PC-9 (cell line): ENCODE results near the gene ARHGEF37.

Source experiments
- EZH2 ChIP-seq: fragments of 200-600 bp; sonication (generic); IDR thresholded peaks from 2 replicates; pipeline ENCODE4 v1.8.0; 2017; ENCODE audit warnings: antibody characterized with exemption, low read depth
- TF ChIP-seq, protein P1 (sequence below): fragments of 200-600 bp; sonication (generic); conservative IDR thresholded peaks from 2 replicates; pipeline ENCODE4 v1.6.1; 2017; ENCODE audit warnings: mixed run types, antibody characterized with exemption, mild to moderate bottlenecking, moderate library complexity

DNA sequence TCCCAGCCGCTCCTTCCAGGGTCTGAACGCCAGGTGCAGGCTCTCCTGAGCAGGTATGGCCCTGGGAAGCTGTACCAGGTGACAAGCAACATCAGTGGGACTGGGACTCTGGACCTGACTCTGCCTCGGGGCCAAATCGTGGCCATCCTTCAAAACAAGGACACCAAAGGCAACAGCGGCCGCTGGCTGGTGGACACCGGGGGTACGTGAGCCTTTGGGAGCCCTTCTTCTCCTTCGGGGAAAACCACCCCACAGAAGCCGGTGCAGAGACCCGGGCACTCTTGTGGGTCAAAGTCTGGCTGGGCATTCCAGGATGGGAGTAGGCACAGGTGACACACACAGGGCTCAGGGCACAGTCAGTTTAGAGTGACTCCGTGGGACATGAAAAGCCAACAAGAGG, 45.8 kb downstream of the ARHGEF37 start:
- TF ChIP-seq, protein P1, sequence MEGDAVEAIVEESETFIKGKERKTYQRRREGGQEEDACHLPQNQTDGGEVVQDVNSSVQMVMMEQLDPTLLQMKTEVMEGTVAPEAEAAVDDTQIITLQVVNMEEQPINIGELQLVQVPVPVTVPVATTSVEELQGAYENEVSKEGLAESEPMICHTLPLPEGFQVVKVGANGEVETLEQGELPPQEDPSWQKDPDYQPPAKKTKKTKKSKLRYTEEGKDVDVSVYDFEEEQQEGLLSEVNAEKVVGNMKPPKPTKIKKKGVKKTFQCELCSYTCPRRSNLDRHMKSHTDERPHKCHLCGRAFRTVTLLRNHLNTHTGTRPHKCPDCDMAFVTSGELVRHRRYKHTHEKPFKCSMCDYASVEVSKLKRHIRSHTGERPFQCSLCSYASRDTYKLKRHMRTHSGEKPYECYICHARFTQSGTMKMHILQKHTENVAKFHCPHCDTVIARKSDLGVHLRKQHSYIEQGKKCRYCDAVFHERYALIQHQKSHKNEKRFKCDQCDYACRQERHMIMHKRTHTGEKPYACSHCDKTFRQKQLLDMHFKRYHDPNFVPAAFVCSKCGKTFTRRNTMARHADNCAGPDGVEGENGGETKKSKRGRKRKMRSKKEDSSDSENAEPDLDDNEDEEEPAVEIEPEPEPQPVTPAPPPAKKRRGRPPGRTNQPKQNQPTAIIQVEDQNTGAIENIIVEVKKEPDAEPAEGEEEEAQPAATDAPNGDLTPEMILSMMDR, result no peak
- no peak for TF ChIP-seq EZH2
